GM12878 (cell line): Measurements from ENCODE around the gene MYNN. TPM values are rescaled to one million over a fixed set of nuclear protein-coding genes. Genes with fewer than 3 reads are reported as not detected.
A peak's percentile ranks its signal among the peaks of the same experiment; 100 is the strongest.

Source experiments
- CBX5 ChIP-seq: sonication (generic); IDR thresholded peaks from 2 replicates; pipeline ENCODE4 v1.6.1; 2016; ENCODE audit warnings: low read depth, moderate library complexity, mild to moderate bottlenecking, inconsistent platforms
- CREB1 ChIP-seq: IDR thresholded peaks from 2 replicates; pipeline ENCODE4 v1.6.1; 2012; ENCODE audit warnings: low read depth, mild to moderate bottlenecking, inconsistent platforms
- CREM ChIP-seq: IDR thresholded peaks from 2 replicates; pipeline ENCODE4 v1.6.1; 2014; ENCODE audit warnings: antibody characterized with exemption, low read depth
- FOXM1 ChIP-seq: IDR thresholded peaks from 2 replicates; pipeline ENCODE4 v1.6.1; 2012; ENCODE audit warnings: low read depth, mild to moderate bottlenecking, inconsistent platforms, low read length, moderate library complexity
- GABPA ChIP-seq: IDR thresholded peaks from 2 replicates; pipeline ENCODE4 v1.6.1; 2014; ENCODE audit warnings: antibody characterized with exemption, low read depth, mild to moderate bottlenecking, inconsistent platforms
- KAT2A ChIP-seq: conservative IDR thresholded peaks from 2 replicates; pipeline ENCODE4 v1.6.1; 2011; ENCODE audit warnings: low read depth, low read length; ENCODE audit not compliant: control insufficient read depth
- MXI1 ChIP-seq: fragments of 150-350 bp; IDR thresholded peaks from 2 replicates; pipeline ENCODE4 v1.6.1; 2011; ENCODE audit warnings: low read depth, mild to moderate bottlenecking, inconsistent platforms, low read length, improper control_type of control experiment
- NRF1 ChIP-seq: conservative IDR thresholded peaks from 2 replicates; pipeline ENCODE4 v1.6.1; 2011; ENCODE audit warnings: mild to moderate bottlenecking, low read depth, low read length, improper control_type of control experiment
- PAX8 ChIP-seq: fragments of 450-650 bp; IDR thresholded peaks from 2 replicates; pipeline ENCODE4 v1.6.1; 2017; ENCODE audit warnings: mild to moderate bottlenecking, moderate library complexity
- RAD51 ChIP-seq: fragments of 450-650 bp; IDR thresholded peaks from 2 replicates; pipeline ENCODE4 v1.6.1; 2016; ENCODE audit warnings: moderate library complexity, mild to moderate bottlenecking, inconsistent platforms
- TBL1XR1 ChIP-seq: IDR thresholded peaks from 2 replicates; pipeline ENCODE4 v1.6.1; 2012; ENCODE audit warnings: low read depth, low read length, improper control_type of control experiment
- ZBTB40 ChIP-seq: fragments of 450-650 bp; IDR thresholded peaks from 2 replicates; pipeline ENCODE4 v1.6.1; 2016; ENCODE audit warnings: mild to moderate bottlenecking, moderate library complexity, borderline replicate concordance
- ZNF384 ChIP-seq: IDR thresholded peaks from 2 replicates; pipeline ENCODE4 v1.6.1; 2012; ENCODE audit warnings: low read depth, mild to moderate bottlenecking, low read length, improper control_type of control experiment, borderline replicate concordance
- ZNF622 ChIP-seq: fragments of 450-650 bp; IDR thresholded peaks from 2 replicates; pipeline ENCODE4 v1.6.1; 2017; ENCODE audit warnings: mild to moderate bottlenecking, inconsistent platforms
- ZZZ3 ChIP-seq: IDR thresholded peaks from 2 replicates; pipeline ENCODE4 v1.6.1; 2011; ENCODE audit warnings: low read depth; ENCODE audit not compliant: control insufficient read depth, insufficient read length
- polyA plus RNA-seq, 11 experiments: library from polyadenylated mRNA; depleted of rRNA in 4 of 11; unstranded in 6 of 11; stranded (reverse) in 5 of 11; fragments of >200 nt; fragmentation: Nextera tagmentation in 4 of 11; fragmentation: Illumina TruSeq in 1 of 11; extraction: Ambion mirVana in 4 of 11; extraction: Trizol in 1 of 11; gene quantifications; 1 replicate in 1 of 11; 2 replicates in 10 of 11; pipeline versions ENCODE4 v1.2.1 to v1.2.3, GENCODE V29; 2011 to 2016; ENCODE audit warnings: inconsistent platforms in 2 of 11, missing spikeins in 2 of 11, low read depth in 1 of 11
- total RNA-seq, 4 experiments: library from RNA; depleted of rRNA in 3 of 4; stranded (reverse); fragments of >200 nt in 3 of 4; fragmentation: Illumina TruSeq in 1 of 4; extraction: Trizol in 1 of 4; gene quantifications; 2 replicates each; pipeline versions ENCODE4 v1.2.1 to v1.2.3, GENCODE V29; 2013 to 2021
- TF ChIP-seq, protein P1 (sequence below): fragments of 450-650 bp; IDR thresholded peaks from 2 replicates; pipeline ENCODE4 v1.6.1; 2017; ENCODE audit warnings: mild to moderate bottlenecking, moderate library complexity

MYNN gene
- total and polyA plus RNA-seq, 10 of the 15 experiments (the other 5 are each of a cell fraction or from before 2014, with no cell fraction given), result 8.8 to 20.5 (median 15.8) TPM

- TF ChIP-seq ZBTB40 (peak; percentile 65; the same call in 1 of the 2 replicates), ZNF384 (0 out of 2 replicates have a peak, but pooled peaks have one; percentile 74), TBL1XR1 (0 out of 2 replicates have a peak, but pooled peaks have one; percentile 12), NRF1 (peak; percentile 69), PAX8 (peak; percentile 37; the same call in 1 of the 2 replicates), ZZZ3 (no peak), CREM (no peak), CREB1 (peak; percentile 5; the same call in 1 of the 2 replicates), CBX5 (0 out of 2 replicates have a peak, but pooled peaks have one; percentile 34), FOXM1 (0 out of 2 replicates have a peak, but pooled peaks have one; percentile 46), MXI1 (0 out of 2 replicates have a peak, but pooled peaks have one; percentile 11), GABPA (peak; percentile 3; the same call in 1 of the 2 replicates), ZNF622 (no peak), KAT2A (no peak), RAD51 (peak; percentile 32; the same call in 1 of the 2 replicates)
- TF ChIP-seq, protein P1, sequence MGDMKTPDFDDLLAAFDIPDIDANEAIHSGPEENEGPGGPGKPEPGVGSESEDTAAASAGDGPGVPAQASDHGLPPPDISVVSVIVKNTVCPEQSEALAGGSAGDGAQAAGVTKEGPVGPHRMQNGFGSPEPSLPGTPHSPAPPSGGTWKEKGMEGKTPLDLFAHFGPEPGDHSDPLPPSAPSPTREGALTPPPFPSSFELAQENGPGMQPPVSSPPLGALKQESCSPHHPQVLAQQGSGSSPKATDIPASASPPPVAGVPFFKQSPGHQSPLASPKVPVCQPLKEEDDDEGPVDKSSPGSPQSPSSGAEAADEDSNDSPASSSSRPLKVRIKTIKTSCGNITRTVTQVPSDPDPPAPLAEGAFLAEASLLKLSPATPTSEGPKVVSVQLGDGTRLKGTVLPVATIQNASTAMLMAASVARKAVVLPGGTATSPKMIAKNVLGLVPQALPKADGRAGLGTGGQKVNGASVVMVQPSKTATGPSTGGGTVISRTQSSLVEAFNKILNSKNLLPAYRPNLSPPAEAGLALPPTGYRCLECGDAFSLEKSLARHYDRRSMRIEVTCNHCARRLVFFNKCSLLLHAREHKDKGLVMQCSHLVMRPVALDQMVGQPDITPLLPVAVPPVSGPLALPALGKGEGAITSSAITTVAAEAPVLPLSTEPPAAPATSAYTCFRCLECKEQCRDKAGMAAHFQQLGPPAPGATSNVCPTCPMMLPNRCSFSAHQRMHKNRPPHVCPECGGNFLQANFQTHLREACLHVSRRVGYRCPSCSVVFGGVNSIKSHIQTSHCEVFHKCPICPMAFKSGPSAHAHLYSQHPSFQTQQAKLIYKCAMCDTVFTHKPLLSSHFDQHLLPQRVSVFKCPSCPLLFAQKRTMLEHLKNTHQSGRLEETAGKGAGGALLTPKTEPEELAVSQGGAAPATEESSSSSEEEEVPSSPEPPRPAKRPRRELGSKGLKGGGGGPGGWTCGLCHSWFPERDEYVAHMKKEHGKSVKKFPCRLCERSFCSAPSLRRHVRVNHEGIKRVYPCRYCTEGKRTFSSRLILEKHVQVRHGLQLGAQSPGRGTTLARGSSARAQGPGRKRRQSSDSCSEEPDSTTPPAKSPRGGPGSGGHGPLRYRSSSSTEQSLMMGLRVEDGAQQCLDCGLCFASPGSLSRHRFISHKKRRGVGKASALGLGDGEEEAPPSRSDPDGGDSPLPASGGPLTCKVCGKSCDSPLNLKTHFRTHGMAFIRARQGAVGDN, result 0 out of 2 replicates have a peak, but pooled peaks have one; percentile 34
These were observed 795 bp upstream of the MYNN start (continued) for GRCh38 chr3:169772305-169772896.
